ENCODE results near the gene GJD4. TPM values are rescaled to one million over a fixed set of nuclear protein-coding genes. Genes with fewer than 3 reads are reported as not detected.

The GJD4 gene
- polyA plus RNA-seq, 2 of the 4 experiments (the other 2 are of a cell fraction), result not detected

- DNase-seq (ENCODE audit: low read depth in 1 of 2, low spot score in 1 of 2) (no peak), ATAC-seq (no peak), FAIRE-seq (no peak)
- 25% methylated on average over 2 of the region's 2 CpGs for WGBS (ENCODE audit: missing lambda C conversion rate)
- ChIA-PET POLR2A (no interaction called here), CTCF (no interaction called here)
- Histone ChIP-seq H3K4me2 (no peak overlapping the region), H3K4me1 (no peaks in the 10 kb centered on the region), H3K27ac (no peak overlapping the region), H3K9me3 (no peaks in the 10 kb centered on the region), H3K4me3 (no peak overlapping the region)
- no peak for TF ChIP-seq MYC (IDR thresholded peaks at IDR 0.05; ENCODE audit: borderline replicate concordance, low read length)
- TF ChIP-seq CBX8 (IDR thresholded peaks at IDR 0.05), result no peak
- TF ChIP-seq REST (IDR thresholded peaks at IDR 0.05), result no peak
- peak; percentile 66 for TF ChIP-seq MAFK (IDR thresholded peaks at IDR 0.05; ENCODE audit: partially characterized antibody)
- no peak for TF ChIP-seq EP300 (IDR thresholded peaks at IDR 0.05)
These were observed 47.7 kb downstream of the GJD4 start for GRCh38 chr10:35652824-35653223.

GRCh38 chr10:35657621-35658020 lies 52.5 kb downstream of the GJD4 start:
- POLR2A ChIA-PET, result no interaction called here
- H3K4me2 ChIP-seq, result no peak overlapping the region
- no peaks in the 10 kb centered on the region for H3K4me1 ChIP-seq
- DNase-seq (ENCODE audit: low read depth in 1 of 2, low spot score in 1 of 2) (no peak), FAIRE-seq (no peak), ATAC-seq (no peak)
- no peak overlapping the region for H3K27ac ChIP-seq
- no peak for TF ChIP-seq RFX5 (IDR thresholded peaks at IDR 0.05)
- no peak for TF ChIP-seq RARB (CRISPR knock-in tag; IDR thresholded peaks at IDR 0.05)
- TF ChIP-seq NPAS2 (CRISPR knock-in tag; IDR thresholded peaks at IDR 0.05; ENCODE audit: borderline replicate concordance), result no peak
- TF ChIP-seq SMC3 (IDR thresholded peaks at IDR 0.05), result no peak
- no peak for TF ChIP-seq MAFK (IDR thresholded peaks at IDR 0.05; ENCODE audit: partially characterized antibody)
- no peak for TF ChIP-seq HOXB13 (CRISPR knock-in tag; IDR thresholded peaks at IDR 0.05; ENCODE audit: low read depth)
- TF ChIP-seq ZNF302 (CRISPR knock-in tag; IDR thresholded peaks at IDR 0.05), result no peak
- no peak for TF ChIP-seq RAD21 (conservative IDR thresholded peaks at IDR 0.05 in 1 of 2, IDR thresholded peaks at IDR 0.05 in 1 of 2)
- TF ChIP-seq CTCF (IDR thresholded peaks at IDR 0.05), result no peak
- no peak for TF ChIP-seq CBX2 (IDR thresholded peaks at IDR 0.05; ENCODE audit: borderline replicate concordance, low read depth)
- no peak for TF ChIP-seq REST (IDR thresholded peaks at IDR 0.05)
- TF ChIP-seq ELK1 (IDR thresholded peaks at IDR 0.05; ENCODE audit: low read depth, low read length), result no peak
- TF ChIP-seq NR3C1 (IDR thresholded peaks at IDR 0.05), result no peak
- no peak for TF ChIP-seq CEBPB (IDR thresholded peaks at IDR 0.05)
- no peak for TF ChIP-seq SREBF2 (IDR thresholded peaks at IDR 0.05)
- no peak for TF ChIP-seq PBX3 (IDR thresholded peaks at IDR 0.05)
- CTCF ChIA-PET, result no interaction called here
- 77% methylated on average over 5 of the region's 5 CpGs for WGBS (ENCODE audit: missing lambda C conversion rate)
- H3K9me3 ChIP-seq, result no peaks in the 10 kb centered on the region
- no peak overlapping the region for H3K4me3 ChIP-seq
